HCT116 (cell line): Measurements from ENCODE around the gene DLX2. TPM values are rescaled to one million over a fixed set of nuclear protein-coding genes. Genes with fewer than 3 reads are reported as not detected.
A peak's percentile ranks its signal among the peaks of the same experiment; 100 is the strongest.

Experiments
- ATAC-seq: fragments of 200-7000 bp; cut with Tn5 transposase; 2 replicates; pipeline ENCODE4 v1.9.1; 2020; ENCODE audit warnings: mild to moderate bottlenecking, moderate library complexity
- BruUV-seq: library from RNA; stranded (reverse); fragments of 400-500 nt; replicated peaks from 2 replicates; lab custom pipeline; 2021; lab: Mats Ljungman, UMichigan
- CTCF ChIA-PET: fragments of 300-600 bp; sonication (Branson Sonifier 250); formaldehyde crosslinking; loops from one replicate; lab custom pipeline; 2021; ENCODE audit warnings: antibody characterized with exemption; lab: Charles Lee
- POLR2A ChIA-PET: fragments of 300-600, 350-600 bp; sonication (Branson Sonifier 250); formaldehyde crosslinking; loops from one replicate; lab custom pipeline; 2021; ENCODE audit warnings: antibody characterized with exemption; lab: Charles Lee
- RAD21 ChIA-PET, 2 experiments: fragments of 300-600 bp; sonication (Branson Sonifier 250); formaldehyde crosslinking; loops; one replicate each; lab custom pipeline; 2023; ENCODE audit warnings: low total read pairs in 2 of 2; ENCODE audit not compliant: uncharacterized antibody in 2 of 2, unreplicated experiment in 2 of 2, low non-redundant PET in 1 of 2; lab: Charles Lee
- DNase-seq: peaks from one replicate; pipeline ENCODE4 v3.0.0-alpha.2; 2010; ENCODE audit warnings: low read depth, low spot score
- H2AFZ ChIP-seq: fragments of 200-600 bp; shearing (Covaris generic), sonication (generic); 2 replicates; pipeline ENCODE4 v1.6.1; 2017; ENCODE audit warnings: low read depth, mixed run types, mixed read lengths, antibody characterized with exemption, low read length; ENCODE audit not compliant: poor library complexity, severe bottlenecking
- H3K27ac ChIP-seq: 2 replicates; pipeline ENCODE4 v1.5.1; 2012; ENCODE audit warnings: low read depth, low read length
- H3K27me3 ChIP-seq: fragments of 200-600 bp; sonication (generic); 2 replicates; pipeline ENCODE4 v1.6.1; 2016; ENCODE audit warnings: mixed run types, low read length, mixed read lengths; ENCODE audit not compliant: insufficient read depth
- H3K36me3 ChIP-seq, 2 experiments: fragments of 200-500 bp in 1 of 2; fragments of 200-600 bp in 1 of 2; sonication (Bioruptor generic) in 1 of 2; sonication (generic) in 1 of 2; 2 replicates each; pipeline versions ENCODE4 v1.5.1 to v1.6.1; 2014 to 2016; ENCODE audit warnings: low read length in 2 of 2, inconsistent platforms in 1 of 2, mixed read lengths in 1 of 2, mixed run types in 1 of 2; ENCODE audit not compliant: insufficient read depth in 2 of 2, control insufficient read depth in 1 of 2
- H3K4me1 ChIP-seq, 2 experiments: fragments of 200-600 bp in 1 of 2; sonication (generic) in 1 of 2; 2 replicates each; pipeline versions ENCODE4 v1.5.1 to v1.6.1; 2012 to 2017; ENCODE audit warnings: low read length in 2 of 2, inconsistent platforms in 1 of 2, mild to moderate bottlenecking in 1 of 2, mixed read lengths in 1 of 2, mixed run types in 1 of 2, moderate library complexity in 1 of 2; ENCODE audit not compliant: insufficient read depth in 2 of 2, control insufficient read depth in 1 of 2
- H3K4me2 ChIP-seq: fragments of 200-600 bp; sonication (generic); 2 replicates; pipeline ENCODE4 v1.6.1; 2017; ENCODE audit warnings: mixed run types, low read length, mixed read lengths
- H3K4me3 ChIP-seq, 2 experiments: fragments of 200-600 bp in 1 of 2; sonication (generic) in 1 of 2; replicated peaks in 1 of 2; 2 replicates each; pipeline ENCODE4 v1.5.1; 2011 to 2016; ENCODE audit warnings: low read length in 2 of 2, control low read depth in 1 of 2, low read depth in 1 of 2, mild to moderate bottlenecking in 1 of 2, mixed read lengths in 1 of 2, mixed run types in 1 of 2
- H3K79me2 ChIP-seq: fragments of 200-600 bp; sonication (generic); 2 replicates; pipeline ENCODE4 v1.6.1; 2017; ENCODE audit warnings: mild to moderate bottlenecking, mixed run types, low read length, moderate library complexity, mixed read lengths; ENCODE audit not compliant: insufficient read depth
- H3K9ac ChIP-seq: fragments of 200-600 bp; sonication (generic); 2 replicates; pipeline ENCODE4 v1.6.1; 2016; ENCODE audit warnings: low read length, mixed read lengths
- H3K9me2 ChIP-seq: fragments of 200-600 bp; sonication (generic), shearing (Covaris generic); 2 replicates; pipeline ENCODE4 v1.6.1; 2017; ENCODE audit warnings: mixed run types, mild to moderate bottlenecking, moderate library complexity; ENCODE audit not compliant: insufficient read depth
- H3K9me3 ChIP-seq, 2 experiments: fragments of 200-500 bp in 1 of 2; fragments of 200-600 bp in 1 of 2; sonication (Bioruptor generic) in 1 of 2; sonication (generic) in 1 of 2; 2 replicates each; pipeline ENCODE4 v1.6.1; 2014 to 2017; ENCODE audit warnings: low read length in 2 of 2, mixed read lengths in 2 of 2, inconsistent platforms in 1 of 2, low read depth in 1 of 2, mild to moderate bottlenecking in 1 of 2, mixed run types in 1 of 2, moderate library complexity in 1 of 2; ENCODE audit not compliant: control insufficient read depth in 1 of 2, insufficient read depth in 1 of 2
- H4K20me1 ChIP-seq: fragments of 200-600 bp; sonication (generic), shearing (Covaris generic); 2 replicates; pipeline ENCODE4 v1.6.1; 2017; ENCODE audit warnings: mixed run types, mild to moderate bottlenecking, moderate library complexity; ENCODE audit not compliant: insufficient read depth
- ATF3 ChIP-seq: IDR thresholded peaks from 2 replicates; pipeline ENCODE4 v1.6.1; 2012
- CBX3 ChIP-seq: IDR thresholded peaks from 2 replicates; pipeline ENCODE4 v1.6.1; 2012; ENCODE audit warnings: low read depth
- EGR1 ChIP-seq: IDR thresholded peaks from 2 replicates; pipeline ENCODE4 v1.6.1; 2012; ENCODE audit warnings: low read depth
- EZH2 ChIP-seq: fragments of 200-600 bp; sonication (generic); IDR thresholded peaks from 2 replicates; pipeline ENCODE4 v1.6.1; 2017; ENCODE audit warnings: antibody characterized with exemption, mixed run types
- EZH2phosphoT487 ChIP-seq: fragments of 200-600 bp; IDR thresholded peaks from 2 replicates; pipeline ENCODE4 v1.6.1; 2018; ENCODE audit warnings: antibody characterized with exemption, borderline replicate concordance
- FOSL1 ChIP-seq: IDR thresholded peaks from 2 replicates; pipeline ENCODE4 v1.6.1; 2012; ENCODE audit warnings: low read depth
- JUND ChIP-seq: IDR thresholded peaks from 2 replicates; pipeline ENCODE4 v1.6.1; 2012
- MAX ChIP-seq: IDR thresholded peaks from 2 replicates; pipeline ENCODE4 v1.6.1; 2012
- SIN3A ChIP-seq: IDR thresholded peaks from 2 replicates; pipeline ENCODE4 v1.6.1; 2012; ENCODE audit warnings: low read depth
- SP1 ChIP-seq: IDR thresholded peaks from 2 replicates; pipeline ENCODE4 v1.6.1; 2012; ENCODE audit warnings: low read depth
- TCF7L2 ChIP-seq: IDR thresholded peaks from 2 replicates; pipeline ENCODE4 v1.7.0; 2011; ENCODE audit warnings: borderline replicate concordance, inconsistent platforms; ENCODE audit not compliant: insufficient read depth, insufficient read length; ENCODE audit errors: extremely low read depth
- YY1 ChIP-seq: IDR thresholded peaks from 2 replicates; pipeline ENCODE4 v1.6.1; 2011; ENCODE audit warnings: low read length, low read depth, moderate library complexity, mild to moderate bottlenecking; ENCODE audit not compliant: insufficient replicate concordance; ENCODE audit errors: extremely low read depth
- ZFX ChIP-seq: fragments of 450-650 bp; IDR thresholded peaks from 2 replicates; pipeline ENCODE4 v1.6.1; 2017
- intact Hi-C: fragments of 100-400 bp; cut with micrococcal nuclease; formaldehyde crosslinking; loops from 2 replicates; pipeline ENCODE4 v1.10.0; 2022
- total RNA-seq: library from RNA; stranded (reverse); gene quantifications from one replicate; pipeline ENCODE4 v1.2.1, GENCODE V29; 2021; ENCODE audit not compliant: unreplicated experiment
- TF ChIP-seq, protein P1 (sequence below): IDR thresholded peaks from 2 replicates; pipeline ENCODE4 v1.6.1; 2011; ENCODE audit warnings: mild to moderate bottlenecking, low read length, moderate library complexity; ENCODE audit not compliant: insufficient replicate concordance; ENCODE audit errors: extremely low read depth

Gene DLX2
- total RNA-seq, 1 experiment from 2014 or later, result 3.7 TPM

DNA sequence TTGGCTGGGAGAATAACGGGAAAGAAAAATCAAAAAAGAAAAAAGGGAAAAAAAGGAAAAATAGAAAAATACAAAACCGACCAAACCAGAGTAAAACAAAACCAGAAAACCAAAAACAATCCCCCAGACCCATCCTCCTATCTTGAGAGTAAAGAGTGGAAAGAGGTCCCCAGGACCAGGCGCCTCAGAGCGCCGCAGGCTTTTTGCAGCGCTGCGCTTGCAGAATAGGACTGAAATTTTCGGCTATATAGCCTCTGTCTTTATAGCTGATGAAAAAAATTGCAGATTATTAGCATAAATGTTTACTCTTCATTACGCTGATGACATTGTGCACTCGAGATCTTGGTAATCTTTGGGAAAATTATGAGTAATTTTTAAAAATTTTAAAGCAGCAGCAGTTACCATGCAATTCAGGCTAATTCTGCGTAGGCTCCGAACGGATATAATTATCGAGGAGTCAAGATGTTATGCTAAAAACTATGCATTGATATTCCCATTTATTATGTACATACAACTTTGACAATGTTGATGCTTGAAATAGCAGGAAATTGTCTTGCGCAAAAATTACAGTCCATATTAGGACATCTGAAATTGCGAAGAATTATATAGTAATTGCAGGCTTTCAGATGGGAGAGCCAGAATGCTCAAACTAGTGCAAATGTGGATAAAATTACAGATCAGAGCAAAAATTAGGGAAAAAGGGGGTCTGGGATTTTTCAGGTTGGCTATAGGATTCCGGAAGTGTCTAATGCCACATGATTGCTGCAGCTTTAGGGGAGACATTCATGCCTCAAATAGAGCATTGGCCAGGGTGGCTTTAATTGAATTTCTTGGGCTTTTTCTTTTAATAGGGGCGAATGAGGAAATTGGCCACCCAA lies 9.0 kb downstream of the DLX2 start:
- no peaks in the 10 kb centered on the region for H3K36me3 ChIP-seq
- no peak overlapping the region for H2AFZ ChIP-seq
- DNase-seq (no peak), ATAC-seq (no peak)
- peak overlapping the region; percentile 73 to 79 for H3K4me3 ChIP-seq
- no peaks in the 10 kb centered on the region for H3K9me2 ChIP-seq
- H3K27me3 ChIP-seq, result no peaks in the 10 kb centered on the region
- H3K27ac ChIP-seq, result no peak overlapping the region; the same call in 1 of the 2 replicates
- POLR2A ChIA-PET, result interaction anchor here (1.0 kb wide), 1 partner anchor 9 kb away, joined by 3 read pairs; the partner anchor contains the start of gene DLX2
- no peaks in the 10 kb centered on the region for H3K9me3 ChIP-seq
- H4K20me1 ChIP-seq, result no peaks in the 10 kb centered on the region
- H3K79me2 ChIP-seq, result no peaks in the 10 kb centered on the region
- peaks cover 25 to 42% of the 10 kb centered on the region in 2 experiments for H3K4me1 ChIP-seq
- RAD21 ChIA-PET, result no interaction called here
- peak overlapping the region; percentile 99 for H3K4me2 ChIP-seq
- no TSS peak for BruUV-seq
- CTCF ChIA-PET, result no interaction called here
- TF ChIP-seq MAX (no peak), EGR1 (no peak), FOSL1 (no peak), CBX3 (no peak), EZH2 (no peak), JUND (no peak), SP1 (no peak), ZFX (no peak), TCF7L2 (no peak), EZH2phosphoT487 (no peak), SIN3A (no peak), ATF3 (no peak), YY1 (no peak)
- TF ChIP-seq, protein P1, sequence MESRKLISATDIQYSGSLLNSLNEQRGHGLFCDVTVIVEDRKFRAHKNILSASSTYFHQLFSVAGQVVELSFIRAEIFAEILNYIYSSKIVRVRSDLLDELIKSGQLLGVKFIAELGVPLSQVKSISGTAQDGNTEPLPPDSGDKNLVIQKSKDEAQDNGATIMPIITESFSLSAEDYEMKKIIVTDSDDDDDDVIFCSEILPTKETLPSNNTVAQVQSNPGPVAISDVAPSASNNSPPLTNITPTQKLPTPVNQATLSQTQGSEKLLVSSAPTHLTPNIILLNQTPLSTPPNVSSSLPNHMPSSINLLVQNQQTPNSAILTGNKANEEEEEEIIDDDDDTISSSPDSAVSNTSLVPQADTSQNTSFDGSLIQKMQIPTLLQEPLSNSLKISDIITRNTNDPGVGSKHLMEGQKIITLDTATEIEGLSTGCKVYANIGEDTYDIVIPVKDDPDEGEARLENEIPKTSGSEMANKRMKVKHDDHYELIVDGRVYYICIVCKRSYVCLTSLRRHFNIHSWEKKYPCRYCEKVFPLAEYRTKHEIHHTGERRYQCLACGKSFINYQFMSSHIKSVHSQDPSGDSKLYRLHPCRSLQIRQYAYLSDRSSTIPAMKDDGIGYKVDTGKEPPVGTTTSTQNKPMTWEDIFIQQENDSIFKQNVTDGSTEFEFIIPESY, result no peak
- TF ChIP-seq, all 23 proteins: peak for 0
- peak overlapping the region; percentile 87 for H3K9ac ChIP-seq
- intact Hi-C loops, result loop anchor here (10.0 kb wide), 1 partner anchor 169 kb away; the partner anchor contains the start of gene HAT1
